ENCODE results near the gene CTNNA1. TPM values are rescaled to one million over a fixed set of nuclear protein-coding genes. Genes with fewer than 3 reads are reported as not detected.

The CTNNA1 gene
- total and polyA plus RNA-seq, 2 of the 8 experiments (the other 6 are each of a cell fraction or from before 2014, with no cell fraction given), result 115 to 349 TPM

DNA sequence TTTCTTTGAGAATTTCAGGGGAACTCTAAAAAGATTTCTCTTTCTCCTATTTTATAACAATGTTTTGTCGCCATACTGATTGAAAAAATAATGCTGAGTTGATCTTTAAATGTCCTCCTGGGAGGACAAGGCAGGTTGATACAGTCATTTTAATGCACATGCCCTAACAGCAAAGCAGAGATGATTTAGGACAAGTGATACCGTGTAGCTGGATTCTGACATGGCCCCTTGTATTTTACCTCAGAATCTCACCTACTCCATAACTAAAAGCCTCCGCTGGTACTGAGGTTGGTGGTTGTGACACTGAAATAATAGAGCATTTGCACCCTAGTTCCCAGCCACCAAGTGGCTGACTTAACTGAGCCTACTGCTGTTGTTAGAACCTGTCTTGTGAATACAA lies 122.7 kb downstream of the CTNNA1 start:
- DNase-seq (ENCODE audit: low read depth in 1 of 2, low spot score in 2 of 2) (no peak), FAIRE-seq (no peak)
- no peak overlapping the region for H3K23ac ChIP-seq (ENCODE audit: insufficient read length)
- no peak overlapping the region for H2BK12ac ChIP-seq (ENCODE audit: low read depth, low read length)
- H3K79me2 ChIP-seq (ENCODE audit: control insufficient read depth in 1 of 2, insufficient read depth in 2 of 2, low read length in 2 of 2), result peaks cover 0 to 92% of the 10 kb centered on the region in 2 experiments
- H3K36me3 ChIP-seq (ENCODE audit: control insufficient read depth in 2 of 4, insufficient read depth in 4 of 4, low read length in 3 of 4), result 0 out of 8 replicates have a peak, but pooled peaks cover 0 to 1% (median 0%) of the 10 kb centered on the region in 4 experiments
- no peak overlapping the region for H2BK120ac ChIP-seq (replicated peaks; ENCODE audit: low read depth, low read length)
- H3K18ac ChIP-seq (ENCODE audit: extremely low read depth, low read length), result no peak overlapping the region
- H2AK5ac ChIP-seq (ENCODE audit: low read depth, low read length), result no peak overlapping the region
- H3K79me1 ChIP-seq (ENCODE audit: low read depth, low read length), result no peaks in the 10 kb centered on the region; the same call in 1 of the 2 replicates
- H2AFZ ChIP-seq (ENCODE audit: low read length), result no peak overlapping the region
- no peak overlapping the region for H3K4me3 ChIP-seq (ENCODE audit: extremely low read depth in 1 of 4, insufficient read depth in 2 of 4, low read depth in 3 of 4, low read length in 4 of 4)
- H3K9me3 ChIP-seq (ENCODE audit: insufficient read depth in 2 of 2, low read depth in 1 of 2, low read length in 1 of 2), result no peaks in the 10 kb centered on the region
- no peak overlapping the region for H4K91ac ChIP-seq (replicated peaks; ENCODE audit: insufficient read length, low read length)
- H3K4me1 ChIP-seq (replicated peaks in 1 of 4; ENCODE audit: control insufficient read depth in 3 of 4, insufficient read depth in 4 of 4, low read length in 3 of 4), result peaks cover 3 to 22% (median 17%) of the 10 kb centered on the region in 4 experiments; a peak in 5 of 7 replicates
- H2BK5ac ChIP-seq (ENCODE audit: low read depth, low read length), result no peak overlapping the region
- no peak overlapping the region for H3K56ac ChIP-seq (replicated peaks; ENCODE audit: insufficient read length, low read depth, low read length)
- no peak overlapping the region for H4K5ac ChIP-seq (ENCODE audit: insufficient read length, low read depth, low read length)
- H2BK20ac ChIP-seq (ENCODE audit: low read length), result no peak overlapping the region
- H3K4me2 ChIP-seq (ENCODE audit: insufficient read depth in 1 of 2, low read depth in 2 of 2, low read length in 2 of 2), result no peak overlapping the region
- H4K8ac ChIP-seq (ENCODE audit: extremely low read depth, insufficient read depth, low read length), result no peak overlapping the region
- H3K4ac ChIP-seq (replicated peaks; ENCODE audit: insufficient read length, low read depth, low read length), result no peak overlapping the region
- ChIA-PET CTCF (ENCODE audit: partially characterized antibody) (interaction anchor here (1.1 to 1.7 kb wide), 2 partner anchors 49 to 86 kb away, joined by 4 to 5 read pairs; no protein-coding TSS in a partner anchor), POLR2A (ENCODE audit: partially characterized antibody) (interaction anchor here (1.1 kb wide), 1 partner anchor 9 kb away, joined by 3 read pairs; no protein-coding TSS in a partner anchor)
- H3K14ac ChIP-seq (ENCODE audit: insufficient read length), result no peak overlapping the region
- WGBS, 2 experiments (ENCODE audit: extremely low coverage in 1 of 2, insufficient coverage in 1 of 2, insufficient read length in 1 of 2, insufficient replicate concordance in 2 of 2, low coverage in 1 of 2, low lambda C conversion rate in 2 of 2, missing lambda C conversion rate in 1 of 2), result 91% methylated on average over 3 of the region's 3 CpGs; no CpG with 5 or more reads in 1 of the 2 experiments
- no peaks in the 10 kb centered on the region for H4K20me1 ChIP-seq (replicated peaks in 1 of 2; ENCODE audit: control insufficient read depth in 1 of 2, insufficient read depth in 2 of 2, low read length in 2 of 2)
- H2BK15ac ChIP-seq (ENCODE audit: low read length), result no peak overlapping the region
- no peak overlapping the region for H3K27ac ChIP-seq (ENCODE audit: low read depth, low read length)
- H3K23me2 ChIP-seq (ENCODE audit: low read depth, low read length), result no peaks in the 10 kb centered on the region
- H3K9ac ChIP-seq (replicated peaks in 1 of 4; ENCODE audit: extremely low read depth in 1 of 4, low read depth in 3 of 4, low read length in 3 of 4), result no peak overlapping the region
- no peaks in the 10 kb centered on the region for H3K27me3 ChIP-seq (replicated peaks in 1 of 4; ENCODE audit: control insufficient read depth in 3 of 4, extremely low read depth in 1 of 4, insufficient read depth in 3 of 4, low read length in 3 of 4)
- no peak for TF ChIP-seq BRCA1 (IDR thresholded peaks at IDR 0.05; ENCODE audit: low read depth, low read length)
- TF ChIP-seq, protein P1, sequence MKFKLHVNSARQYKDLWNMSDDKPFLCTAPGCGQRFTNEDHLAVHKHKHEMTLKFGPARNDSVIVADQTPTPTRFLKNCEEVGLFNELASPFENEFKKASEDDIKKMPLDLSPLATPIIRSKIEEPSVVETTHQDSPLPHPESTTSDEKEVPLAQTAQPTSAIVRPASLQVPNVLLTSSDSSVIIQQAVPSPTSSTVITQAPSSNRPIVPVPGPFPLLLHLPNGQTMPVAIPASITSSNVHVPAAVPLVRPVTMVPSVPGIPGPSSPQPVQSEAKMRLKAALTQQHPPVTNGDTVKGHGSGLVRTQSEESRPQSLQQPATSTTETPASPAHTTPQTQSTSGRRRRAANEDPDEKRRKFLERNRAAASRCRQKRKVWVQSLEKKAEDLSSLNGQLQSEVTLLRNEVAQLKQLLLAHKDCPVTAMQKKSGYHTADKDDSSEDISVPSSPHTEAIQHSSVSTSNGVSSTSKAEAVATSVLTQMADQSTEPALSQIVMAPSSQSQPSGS (IDR thresholded peaks at IDR 0.05; ENCODE audit: low read length), result no peak
- no peak for TF ChIP-seq TCF12 (IDR thresholded peaks at IDR 0.05; ENCODE audit: low read depth, low read length)
- no peak for TF ChIP-seq JUND (IDR thresholded peaks at IDR 0.05; ENCODE audit: low read length)
- no peak for TF ChIP-seq HDAC2 (IDR thresholded peaks at IDR 0.05; ENCODE audit: borderline replicate concordance in 1 of 2, low read depth in 2 of 2, low read length in 2 of 2)
- TF ChIP-seq, protein P2, sequence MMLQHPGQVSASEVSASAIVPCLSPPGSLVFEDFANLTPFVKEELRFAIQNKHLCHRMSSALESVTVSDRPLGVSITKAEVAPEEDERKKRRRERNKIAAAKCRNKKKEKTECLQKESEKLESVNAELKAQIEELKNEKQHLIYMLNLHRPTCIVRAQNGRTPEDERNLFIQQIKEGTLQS (IDR thresholded peaks at IDR 0.05; ENCODE audit: insufficient read depth, low read depth, low read length), result no peak
- TF ChIP-seq FOSL1 (IDR thresholded peaks at IDR 0.05; ENCODE audit: insufficient read depth, low read depth, low read length), result no peak
- no peak for TF ChIP-seq TAF7 (optimal IDR thresholded peaks at IDR 0.05; ENCODE audit: borderline replicate concordance, low read depth, low read length)
- TF ChIP-seq CEBPB (IDR thresholded peaks at IDR 0.05; ENCODE audit: low read depth, low read length), result no peak
- no peak for TF ChIP-seq MAFK (IDR thresholded peaks at IDR 0.05; ENCODE audit: low read depth, low read length)
- no peak for TF ChIP-seq TBP (IDR thresholded peaks at IDR 0.05; ENCODE audit: low read depth, low read length)
- TF ChIP-seq TEAD4 (IDR thresholded peaks at IDR 0.05; ENCODE audit: low read depth, low read length), result no peak
